PC-9 (cell line): ENCODE data around the gene TRIM24. TPM values are rescaled to one million over a fixed set of nuclear protein-coding genes. Genes with fewer than 3 reads are reported as not detected.
"Not testable (repeated sequence)": the region's sequence is repeated elsewhere in the genome, so short reads cannot be mapped to it uniquely, and the experiment has no call there.

Experiments
- BruUV-seq: library from RNA; stranded (reverse); fragments of 400-500 nt; replicated peaks from 2 replicates; lab custom pipeline; 2021; lab: Mats Ljungman, UMichigan
- CTCF ChIA-PET: fragments of 300-600 bp; sonication (Branson Sonifier 250); formaldehyde crosslinking; loops from one replicate; lab custom pipeline; 2022; ENCODE audit warnings: antibody characterized with exemption; lab: Charles Lee
- POLR2A ChIA-PET: fragments of 300-600 bp; sonication (Branson Sonifier 250); formaldehyde crosslinking; loops from one replicate; lab custom pipeline; 2022; ENCODE audit warnings: antibody characterized with exemption; ENCODE audit not compliant: unreplicated experiment; lab: Charles Lee
- DNase-seq, 2 experiments: peaks; one replicate each; pipeline versions ENCODE4 v3.0.0 to v3.0.0-alpha.2; 2015 to 2022; ENCODE audit warnings: mixed read lengths in 1 of 2
- H2AFZ ChIP-seq: fragments of 200-600 bp; sonication (generic); 2 replicates; pipeline ENCODE4 v1.8.1; 2017; ENCODE audit warnings: antibody characterized with exemption
- H3F3A ChIP-seq: fragments of 200-600 bp; sonication (generic); 2 replicates; pipeline ENCODE4 v1.8.1; 2017; ENCODE audit warnings: antibody characterized with exemption, mild to moderate bottlenecking, low read depth; ENCODE audit not compliant: insufficient read depth
- H3K27ac ChIP-seq: fragments of 200-600 bp; sonication (generic); 2 replicates; pipeline ENCODE4 v1.6.1; 2016; ENCODE audit warnings: mixed run types
- H3K27me3 ChIP-seq: fragments of 200-600 bp; sonication (generic); 2 replicates; pipeline ENCODE4 v1.6.1; 2016; ENCODE audit warnings: low read depth, mixed run types; ENCODE audit not compliant: insufficient read depth
- H3K36me3 ChIP-seq: fragments of 200-600 bp; sonication (generic); 2 replicates; pipeline ENCODE4 v1.6.1; 2016; ENCODE audit warnings: low read depth, mixed run types
- H3K4me1 ChIP-seq: fragments of 200-600 bp; sonication (generic); replicated peaks from 2 replicates; pipeline ENCODE4 v1.6.1; 2016; ENCODE audit warnings: mixed run types; ENCODE audit not compliant: insufficient read depth
- H3K4me2 ChIP-seq: fragments of 200-600 bp; sonication (generic); 2 replicates; pipeline ENCODE4 v1.6.1; 2017; ENCODE audit warnings: mixed run types
- H3K4me3 ChIP-seq: fragments of 200-600 bp; sonication (generic); 2 replicates; pipeline ENCODE4 v1.6.1; 2016; ENCODE audit warnings: mixed run types
- H3K79me2 ChIP-seq: fragments of 200-600 bp; sonication (generic); 2 replicates; pipeline ENCODE4 v1.6.1; 2017; ENCODE audit warnings: low read depth, mixed run types
- H3K9me2 ChIP-seq: fragments of 200-600 bp; sonication (generic); 2 replicates; pipeline ENCODE4 v1.8.1; 2017; ENCODE audit warnings: mild to moderate bottlenecking; ENCODE audit not compliant: insufficient read depth
- H3K9me3 ChIP-seq: fragments of 200-600 bp; sonication (generic); 2 replicates; pipeline ENCODE4 v1.8.1; 2016; ENCODE audit warnings: low read depth; ENCODE audit not compliant: insufficient read depth
- H4K20me1 ChIP-seq: fragments of 200-600 bp; sonication (generic); 2 replicates; pipeline ENCODE4 v1.8.1; 2017; ENCODE audit not compliant: insufficient read depth
- CTCF ChIP-seq: fragments of 200-600 bp; sonication (generic); conservative IDR thresholded peaks from 2 replicates; pipeline ENCODE4 v1.6.1; 2017; ENCODE audit warnings: mixed run types, antibody characterized with exemption, mild to moderate bottlenecking, moderate library complexity
- EZH2 ChIP-seq: fragments of 200-600 bp; sonication (generic); IDR thresholded peaks from 2 replicates; pipeline ENCODE4 v1.8.0; 2017; ENCODE audit warnings: antibody characterized with exemption, low read depth
- intact Hi-C: fragments of 100-400 bp; cut with micrococcal nuclease; formaldehyde crosslinking; loops from one replicate; pipeline ENCODE4 v1.10.0; 2022; ENCODE audit not compliant: unreplicated experiment
- total RNA-seq: library from RNA; stranded (reverse); gene quantifications from 2 replicates; pipeline ENCODE4 v1.2.3, GENCODE V29; 2021

The TRIM24 gene
- total RNA-seq, 1 experiment from 2014 or later = 20.5 TPM

GRCh38 chr7:138495485-138495884 lies 35.4 kb downstream of the TRIM24 start:
- peaks cover 90% of the 10 kb centered on the region for H3K79me2 ChIP-seq
- no peak for DNase-seq
- H3K4me1 ChIP-seq = no peaks in the 10 kb centered on the region
- H3K27ac ChIP-seq = no peak overlapping the region
- no peak overlapping the region for H3K4me3 ChIP-seq
- TF ChIP-seq CTCF (no peak), EZH2 (no peak)
- 0 out of 2 replicates have a peak, but pooled peaks cover 5% of the 10 kb centered on the region for H3K36me3 ChIP-seq
- no peaks in the 10 kb centered on the region for H3F3A ChIP-seq
- no peaks in the 10 kb centered on the region for H3K27me3 ChIP-seq
- ChIA-PET CTCF (no interaction called here), POLR2A (no interaction called here)
- H3K9me2 ChIP-seq = no peaks in the 10 kb centered on the region
- intact Hi-C loops = no loop called here
- no peak overlapping the region for H2AFZ ChIP-seq
- no TSS peak for BruUV-seq
- no peak overlapping the region for H3K4me2 ChIP-seq
- H4K20me1 ChIP-seq = no peaks in the 10 kb centered on the region
- H3K9me3 ChIP-seq = no peaks in the 10 kb centered on the region

GRCh38 chr7:138499340-138499739 lies 39.3 kb downstream of the TRIM24 start:
- H3K9me3 ChIP-seq = no peaks in the 10 kb centered on the region
- no peak overlapping the region for H3K27ac ChIP-seq
- POLR2A ChIA-PET = no interaction called here
- H3K4me1 ChIP-seq = no peaks in the 10 kb centered on the region; the same call in 1 of the 2 replicates
- DNase-seq = no peak
- intact Hi-C loops = no loop called here
- no TSS peak for BruUV-seq
- no peaks in the 10 kb centered on the region for H3K27me3 ChIP-seq
- H3F3A ChIP-seq = no peaks in the 10 kb centered on the region
- H3K4me3 ChIP-seq = no peak overlapping the region
- H3K36me3 ChIP-seq = no peaks in the 10 kb centered on the region
- no peak overlapping the region for H2AFZ ChIP-seq
- H4K20me1 ChIP-seq = no peaks in the 10 kb centered on the region
- TF ChIP-seq CTCF (no peak), EZH2 (no peak)
- no peaks in the 10 kb centered on the region for H3K9me2 ChIP-seq
- CTCF ChIA-PET = no interaction called here
- H3K4me2 ChIP-seq = no peak overlapping the region
- peaks cover 77% of the 10 kb centered on the region for H3K79me2 ChIP-seq

- DNase-seq, POLR2A ChIA-PET, BruUV-seq, H3F3A ChIP-seq, H3K9me2 ChIP-seq, H3K9me3 ChIP-seq, H3K4me2 ChIP-seq, H2AFZ ChIP-seq, H3K4me1 ChIP-seq, CTCF ChIA-PET, H4K20me1 ChIP-seq, H3K36me3 ChIP-seq, H3K27me3 ChIP-seq, H3K27ac ChIP-seq, H3K4me3 ChIP-seq: not testable (repeated sequence)
- peaks cover 67% of the 10 kb centered on the region for H3K79me2 ChIP-seq
- intact Hi-C loops = loop anchor here (5.0 kb wide), 1 partner anchor 473 kb away; no protein-coding TSS in a partner anchor
Observed at GRCh38 chr7:138500303-138500702, 40.2 kb downstream of the TRIM24 start.

GRCh38 chr7:138500892-138501291 lies 40.8 kb downstream of the TRIM24 start:
- no peaks in the 10 kb centered on the region for H3K9me3 ChIP-seq
- no peak overlapping the region for H3K4me3 ChIP-seq
- no peaks in the 10 kb centered on the region for H3K9me2 ChIP-seq
- H2AFZ ChIP-seq = no peak overlapping the region
- ChIA-PET POLR2A (no interaction called here), CTCF (no interaction called here)
- TF ChIP-seq EZH2 = no peak
- TF ChIP-seq CTCF = no peak
- BruUV-seq = no TSS peak
- H3K27ac ChIP-seq = no peak overlapping the region
- no peaks in the 10 kb centered on the region; the same call in 1 of the 2 replicates for H3K4me1 ChIP-seq
- H3K36me3 ChIP-seq = 0 out of 2 replicates have a peak, but pooled peaks cover 4% of the 10 kb centered on the region
- no peaks in the 10 kb centered on the region for H4K20me1 ChIP-seq
- no peak for DNase-seq
- H3K27me3 ChIP-seq = no peaks in the 10 kb centered on the region
- intact Hi-C loops = loop anchor here (5.0 kb wide), 1 partner anchor 474 kb away; no protein-coding TSS in a partner anchor
- no peak overlapping the region for H3K4me2 ChIP-seq
- peaks cover 62% of the 10 kb centered on the region for H3K79me2 ChIP-seq
- H3F3A ChIP-seq = no peaks in the 10 kb centered on the region
